ENCODE measurements around the gene FLRT1. TPM values are rescaled to one million over a fixed set of nuclear protein-coding genes. Genes with fewer than 3 reads are reported as not detected.

The FLRT1 gene
- total RNA-seq, 1 donor from 2014 or later: 0.11 TPM

DNA sequence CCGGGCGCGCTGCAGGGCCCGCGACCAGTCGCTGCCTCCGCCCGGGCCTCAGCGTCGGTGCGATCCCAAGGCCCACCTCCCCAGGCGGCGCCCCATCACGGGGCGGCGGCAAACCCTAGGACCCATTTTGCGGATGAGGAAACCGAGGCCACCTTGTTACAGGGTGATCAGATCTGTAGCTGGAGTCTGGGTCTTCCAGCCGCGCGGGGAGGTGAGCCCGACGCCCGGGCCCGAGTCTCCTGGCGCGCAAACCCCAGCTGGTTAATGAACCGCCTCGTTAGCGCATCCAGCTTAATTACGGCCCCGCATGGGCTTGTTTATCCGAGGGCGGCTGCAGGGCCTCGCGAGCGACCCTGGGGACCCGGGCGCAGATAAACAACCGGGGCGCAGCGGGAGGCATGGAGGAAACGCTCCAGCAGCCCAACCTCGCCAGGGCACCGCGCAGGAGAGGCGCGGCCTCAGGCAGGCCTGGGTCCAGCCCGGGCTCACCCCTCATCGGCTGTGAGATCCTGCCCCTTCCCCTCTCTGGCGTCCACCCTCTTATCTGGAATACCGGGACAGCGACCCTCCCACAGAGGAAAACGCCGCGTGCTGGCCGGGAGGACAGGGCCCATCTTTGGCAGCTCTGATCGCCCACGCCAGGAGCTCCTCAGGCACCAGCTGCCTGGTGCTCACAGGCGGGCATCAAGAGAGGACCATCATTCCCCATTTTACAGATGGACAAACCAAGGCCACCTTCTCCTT, 34.8 kb upstream of the FLRT1 start:
- Histone ChIP-seq H4K20me1 (ENCODE audit: low read depth) (peaks cover 71% of the 10 kb centered on the region), H3K36me3 (no peaks in the 10 kb centered on the region), H3K4me2 (peak overlapping the region; percentile 93), H3K9me3 (ENCODE audit: low read depth) (no peaks in the 10 kb centered on the region), H3F3A (ENCODE audit: low read depth) (peaks cover 55% of the 10 kb centered on the region), H3K27me3 (peaks cover 50% of the 10 kb centered on the region), H3K79me2 (ENCODE audit: low read depth) (no peaks in the 10 kb centered on the region), H3K4me3 (peak overlapping the region; percentile 55), H3K27ac (no peak overlapping the region), H2AFZ (replicated peaks) (no peak overlapping the region), H3K9ac (no peak overlapping the region), H3K4me1 (peaks cover 23% of the 10 kb centered on the region)
- H3K4me1 Mint-ChIP-seq: peaks cover 16% of the 10 kb centered on the region
- H3K27me3 Mint-ChIP-seq (ENCODE audit: insufficient read depth, low read depth): peaks cover 6% of the 10 kb centered on the region
- DNase-seq (ENCODE audit: low spot score): peak; percentile 38
- no peaks in the 10 kb centered on the region for H3K9me3 Mint-ChIP-seq
- H3K36me3 Mint-ChIP-seq: peaks cover 8% of the 10 kb centered on the region
- H3K4me3 Mint-ChIP-seq: peak overlapping the region; percentile 65
- no peak overlapping the region for H3K27ac Mint-ChIP-seq
- TF ChIP-seq, protein P1, sequence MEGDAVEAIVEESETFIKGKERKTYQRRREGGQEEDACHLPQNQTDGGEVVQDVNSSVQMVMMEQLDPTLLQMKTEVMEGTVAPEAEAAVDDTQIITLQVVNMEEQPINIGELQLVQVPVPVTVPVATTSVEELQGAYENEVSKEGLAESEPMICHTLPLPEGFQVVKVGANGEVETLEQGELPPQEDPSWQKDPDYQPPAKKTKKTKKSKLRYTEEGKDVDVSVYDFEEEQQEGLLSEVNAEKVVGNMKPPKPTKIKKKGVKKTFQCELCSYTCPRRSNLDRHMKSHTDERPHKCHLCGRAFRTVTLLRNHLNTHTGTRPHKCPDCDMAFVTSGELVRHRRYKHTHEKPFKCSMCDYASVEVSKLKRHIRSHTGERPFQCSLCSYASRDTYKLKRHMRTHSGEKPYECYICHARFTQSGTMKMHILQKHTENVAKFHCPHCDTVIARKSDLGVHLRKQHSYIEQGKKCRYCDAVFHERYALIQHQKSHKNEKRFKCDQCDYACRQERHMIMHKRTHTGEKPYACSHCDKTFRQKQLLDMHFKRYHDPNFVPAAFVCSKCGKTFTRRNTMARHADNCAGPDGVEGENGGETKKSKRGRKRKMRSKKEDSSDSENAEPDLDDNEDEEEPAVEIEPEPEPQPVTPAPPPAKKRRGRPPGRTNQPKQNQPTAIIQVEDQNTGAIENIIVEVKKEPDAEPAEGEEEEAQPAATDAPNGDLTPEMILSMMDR (IDR thresholded peaks at IDR 0.05): peak; percentile 2
- no peak for TF ChIP-seq EZH2phosphoT487 (IDR thresholded peaks at IDR 0.05)

DNA sequence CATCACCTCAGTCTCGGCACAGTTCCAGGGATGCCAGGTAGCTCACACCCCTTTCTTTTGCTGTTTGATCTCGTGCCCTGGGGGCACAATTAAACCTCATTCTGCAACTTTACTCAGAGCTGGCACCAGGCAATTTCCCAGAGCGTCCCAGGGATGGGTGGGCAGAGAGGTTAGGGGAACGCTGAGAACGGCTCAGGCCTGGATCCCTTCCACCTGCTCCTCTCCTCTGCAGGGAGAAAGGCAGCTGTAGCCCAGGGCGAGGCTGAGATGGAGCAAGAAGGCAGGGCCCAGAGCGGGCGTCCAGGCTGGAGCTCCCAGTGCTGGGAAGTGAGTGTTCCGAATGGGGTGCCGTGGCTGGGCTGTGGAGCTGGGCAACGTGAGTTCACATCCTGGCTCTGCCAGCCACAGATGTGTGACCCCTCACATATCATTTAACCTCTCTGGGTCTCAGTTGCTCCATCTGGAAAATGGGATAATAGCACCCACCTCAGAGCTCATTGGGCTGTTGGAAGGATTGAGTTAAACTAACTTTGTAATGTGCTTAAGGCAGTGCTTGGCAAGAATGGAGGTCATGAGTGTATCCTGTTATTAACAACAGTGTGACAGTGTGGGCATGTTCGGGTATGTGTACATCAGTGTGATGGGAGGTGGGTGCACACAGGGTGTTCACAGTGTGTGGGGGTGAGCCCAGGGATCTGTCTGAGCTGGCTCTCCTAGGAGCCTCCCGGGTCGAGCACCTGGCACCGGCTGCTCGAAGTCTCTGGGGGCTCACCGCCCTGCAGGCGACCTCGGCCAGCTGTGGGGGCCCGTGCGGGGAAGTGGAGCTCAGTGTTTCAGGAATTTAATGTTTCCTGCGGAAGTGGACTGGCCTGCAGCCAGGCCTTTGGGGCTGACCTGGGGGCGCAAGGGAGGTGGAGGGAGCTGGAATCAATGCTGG, 34.0 kb upstream of the FLRT1 start:
- Histone ChIP-seq H4K20me1 (ENCODE audit: low read depth) (peaks cover 71% of the 10 kb centered on the region), H3K4me3 (no peak overlapping the region), H3K9ac (no peak overlapping the region), H3K27ac (no peak overlapping the region), H3F3A (ENCODE audit: low read depth) (peaks cover 63% of the 10 kb centered on the region), H3K79me2 (ENCODE audit: low read depth) (no peaks in the 10 kb centered on the region), H3K27me3 (peaks cover 58% of the 10 kb centered on the region), H3K9me3 (ENCODE audit: low read depth) (no peaks in the 10 kb centered on the region), H3K4me2 (no peak overlapping the region), H2AFZ (replicated peaks) (no peak overlapping the region), H3K4me1 (peaks cover 25% of the 10 kb centered on the region), H3K36me3 (no peaks in the 10 kb centered on the region)
- Mint-ChIP-seq H3K9me3 (no peaks in the 10 kb centered on the region), H3K27ac (no peak overlapping the region), H3K4me1 (peaks cover 18% of the 10 kb centered on the region), H3K27me3 (ENCODE audit: insufficient read depth, low read depth) (peaks cover 4% of the 10 kb centered on the region), H3K36me3 (peaks cover 8% of the 10 kb centered on the region), H3K4me3 (peak overlapping the region; percentile 65)
- TF ChIP-seq EZH2phosphoT487 (IDR thresholded peaks at IDR 0.05) (no peak), EZH2 (IDR thresholded peaks at IDR 0.05) (no peak)
- TF ChIP-seq, protein P1 (IDR thresholded peaks at IDR 0.05): no peak
- no peak for DNase-seq (ENCODE audit: low spot score)

DNA sequence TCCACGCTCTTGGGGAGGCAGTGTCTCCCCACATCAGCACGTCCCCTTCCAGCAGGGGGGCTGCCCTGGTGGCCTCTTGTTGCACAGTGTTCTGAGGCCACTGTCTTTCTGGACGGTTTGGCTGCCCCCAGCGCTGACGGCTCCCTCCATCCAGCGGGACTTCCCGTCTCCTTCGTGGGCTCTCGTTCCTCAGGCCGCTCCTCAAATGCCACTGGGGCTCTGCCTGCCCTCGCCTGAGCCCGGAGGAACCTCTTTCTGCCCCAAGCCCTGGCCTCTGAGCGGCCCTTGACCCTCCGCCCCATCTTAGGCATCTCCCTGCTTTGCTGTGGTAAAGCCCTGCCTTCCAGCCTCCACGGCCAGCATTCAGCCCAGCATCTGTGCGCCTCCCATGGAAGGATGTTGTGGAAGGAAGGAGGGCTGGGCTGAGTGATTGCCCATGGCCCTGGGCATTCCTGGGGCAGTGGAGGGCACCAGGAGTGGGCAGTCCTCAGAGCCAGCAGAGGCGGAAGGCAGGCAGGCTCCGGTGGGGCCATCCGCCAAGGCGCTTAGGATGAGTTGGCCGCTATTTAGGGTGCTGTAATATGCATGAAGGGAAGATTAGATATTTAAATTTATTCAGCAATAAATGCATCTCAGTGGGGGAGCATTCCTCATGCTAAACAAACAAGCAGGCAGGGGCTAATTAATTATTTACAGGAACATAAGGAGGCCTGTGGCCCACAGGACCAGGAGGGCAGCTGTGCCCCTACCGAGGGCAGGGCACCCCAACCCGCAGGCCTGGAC, 31.7 kb upstream of the FLRT1 start:
- DNase-seq (ENCODE audit: low spot score): no peak
- TF ChIP-seq EZH2phosphoT487 (IDR thresholded peaks at IDR 0.05) (no peak), EZH2 (IDR thresholded peaks at IDR 0.05) (no peak)
- TF ChIP-seq, protein P1 (IDR thresholded peaks at IDR 0.05): no peak
- Histone ChIP-seq H3K4me1 (peaks cover 27% of the 10 kb centered on the region), H3K9me3 (ENCODE audit: low read depth) (no peaks in the 10 kb centered on the region), H3F3A (ENCODE audit: low read depth) (peaks cover 61% of the 10 kb centered on the region), H4K20me1 (ENCODE audit: low read depth) (peaks cover 66% of the 10 kb centered on the region), H3K27me3 (peaks cover 77% of the 10 kb centered on the region), H2AFZ (replicated peaks) (no peak overlapping the region), H3K9ac (no peak overlapping the region), H3K4me3 (no peak overlapping the region), H3K4me2 (no peak overlapping the region), H3K79me2 (ENCODE audit: low read depth) (no peaks in the 10 kb centered on the region), H3K36me3 (no peaks in the 10 kb centered on the region), H3K27ac (no peak overlapping the region)
- Mint-ChIP-seq H3K4me1 (peaks cover 30% of the 10 kb centered on the region), H3K27me3 (ENCODE audit: insufficient read depth, low read depth) (peaks cover 11% of the 10 kb centered on the region), H3K9me3 (no peaks in the 10 kb centered on the region), H3K27ac (no peak overlapping the region), H3K36me3 (no peaks in the 10 kb centered on the region), H3K4me3 (no peak overlapping the region)

Data from neural progenitor cell (in vitro differentiated cells).